ENCODE data around the gene ABHD8.

The ABHD8 gene

GRCh38 chr19:17333611-17334413 is 30.6 kb upstream of the ABHD8 start:
- no peak for DNase-seq

GRCh38 chr19:17332677-17333581 is 29.7 kb upstream of the ABHD8 start:
- peak; percentile 15 for DNase-seq

GRCh38 chr19:17332360-17332676 is 29.1 kb upstream of the ABHD8 start:
- no peak for DNase-seq

GRCh38 chr19:17331045-17331558 is 27.9 kb upstream of the ABHD8 start:
- DNase-seq = no peak

GRCh38 chr19:17330262-17331044 is 27.2 kb upstream of the ABHD8 start:
- DNase-seq = no peak

GRCh38 chr19:17329366-17330261 is 26.4 kb upstream of the ABHD8 start:
- DNase-seq = no peak

- DNase-seq = no peak
These were observed 25.5 kb upstream of the ABHD8 start for GRCh38 chr19:17328517-17329365.

- no peak for DNase-seq
These were observed 24.7 kb upstream of the ABHD8 start for GRCh38 chr19:17327654-17328516.

- DNase-seq = no peak
These were observed 23.9 kb upstream of the ABHD8 start for GRCh38 chr19:17327068-17327653.

- DNase-seq = no peak
These were observed 23.4 kb upstream of the ABHD8 start for GRCh38 chr19:17326595-17326966.

GRCh38 chr19:17325881-17326594 is 22.8 kb upstream of the ABHD8 start:
- DNase-seq = no peak

GRCh38 chr19:17325133-17325532 is 21.9 kb upstream of the ABHD8 start:
- DNase-seq = no peak

GRCh38 chr19:17324357-17325114 is 21.3 kb upstream of the ABHD8 start:
- no peak for DNase-seq

GRCh38 chr19:17323964-17324332 is 20.7 kb upstream of the ABHD8 start:
- no peak for DNase-seq

- no peak for DNase-seq
These were observed 20.2 kb upstream of the ABHD8 start for GRCh38 chr19:17323300-17323963.

GRCh38 chr19:17322854-17323253 is 19.6 kb upstream of the ABHD8 start:
- no peak for DNase-seq

- no peak for DNase-seq
These were observed 18.6 kb upstream of the ABHD8 start for GRCh38 chr19:17321655-17322489.

Data from NCI-H524 treated with DMSO at 0.1 percent for 48 hours (cell line).